Omental fat pad (tissue), 4 donors: ENCODE results near the gene COMTD1. TPM values are rescaled to one million over a fixed set of nuclear protein-coding genes. Genes with fewer than 3 reads are reported as not detected.

Experiments
- ATAC-seq: fragments of 150-250 bp; one replicate; pipeline ENCODE4 v1.9.1; 2016; ENCODE audit warnings: mild to moderate bottlenecking, moderate library complexity; ENCODE audit not compliant: low FRiP score
- DNase-seq: peaks from one replicate; pipeline ENCODE4 v3.0.0-alpha.2; 2019; ENCODE audit warnings: low spot score
- total RNA-seq, 4 donors: library from RNA; depleted of rRNA; stranded (reverse); fragments of >200 nt; gene quantifications; one replicate each; pipeline ENCODE4 v1.1.0, GENCODE V29; 2016
- TF ChIP-seq, protein P1 (sequence below), 3 donors: fragments of 450-650 bp; IDR thresholded peaks; one replicate each; pipeline ENCODE4 v1.5.1; 2016 to 2017; ENCODE audit warnings: antibody characterized with exemption in 3 of 3, mild to moderate bottlenecking in 3 of 3, moderate library complexity in 2 of 3

COMTD1 gene
- total RNA-seq, 4 donors from 2014 or later = 16.1 to 30.6 (median 24.3) TPM

DNA sequence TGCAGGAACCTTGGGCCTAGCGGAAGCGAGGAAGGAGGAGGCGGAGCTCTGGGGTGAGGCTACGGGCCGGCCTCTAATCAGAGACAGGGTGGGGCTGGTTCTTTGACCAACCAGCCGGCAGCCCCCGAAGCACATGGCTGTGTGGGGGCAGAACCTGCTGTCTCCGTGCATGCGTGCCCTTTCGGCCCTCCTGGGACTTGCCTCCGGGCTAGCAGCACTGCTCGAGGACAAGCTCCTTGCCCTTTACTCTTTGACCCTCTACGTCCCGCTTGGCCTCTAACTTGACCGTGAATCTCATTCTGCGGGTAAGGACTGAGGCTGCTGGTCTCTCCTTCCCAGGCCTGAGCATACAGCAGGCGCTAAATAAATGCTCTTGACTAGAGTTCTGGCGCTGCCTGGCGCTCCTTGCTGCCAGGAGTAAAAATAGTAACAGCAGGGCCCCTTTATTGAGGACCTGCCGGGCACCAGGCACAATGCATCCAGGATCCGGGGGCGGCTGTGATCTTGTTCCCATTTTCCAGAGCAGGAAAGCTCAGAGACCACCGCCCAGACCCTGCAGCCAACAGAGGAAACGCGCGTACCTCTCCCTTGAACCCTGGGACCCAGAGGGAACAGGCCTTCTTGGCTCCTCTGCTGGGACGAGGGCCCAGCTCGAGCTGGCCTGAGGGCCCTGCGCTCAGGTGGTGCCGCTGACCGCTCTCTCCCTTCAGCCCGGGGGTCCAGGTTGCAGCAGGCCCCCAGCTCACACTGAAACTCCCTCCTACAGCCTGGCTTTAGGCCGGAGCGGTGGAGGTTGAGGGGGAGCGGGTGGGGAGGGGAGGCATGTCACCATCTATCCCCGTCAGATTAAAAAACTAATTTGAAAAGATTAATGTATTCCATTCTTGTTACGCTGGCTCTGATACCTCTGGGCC, 2.7 kb upstream of the COMTD1 start:
- no peak for DNase-seq
- TF ChIP-seq, protein P1, sequence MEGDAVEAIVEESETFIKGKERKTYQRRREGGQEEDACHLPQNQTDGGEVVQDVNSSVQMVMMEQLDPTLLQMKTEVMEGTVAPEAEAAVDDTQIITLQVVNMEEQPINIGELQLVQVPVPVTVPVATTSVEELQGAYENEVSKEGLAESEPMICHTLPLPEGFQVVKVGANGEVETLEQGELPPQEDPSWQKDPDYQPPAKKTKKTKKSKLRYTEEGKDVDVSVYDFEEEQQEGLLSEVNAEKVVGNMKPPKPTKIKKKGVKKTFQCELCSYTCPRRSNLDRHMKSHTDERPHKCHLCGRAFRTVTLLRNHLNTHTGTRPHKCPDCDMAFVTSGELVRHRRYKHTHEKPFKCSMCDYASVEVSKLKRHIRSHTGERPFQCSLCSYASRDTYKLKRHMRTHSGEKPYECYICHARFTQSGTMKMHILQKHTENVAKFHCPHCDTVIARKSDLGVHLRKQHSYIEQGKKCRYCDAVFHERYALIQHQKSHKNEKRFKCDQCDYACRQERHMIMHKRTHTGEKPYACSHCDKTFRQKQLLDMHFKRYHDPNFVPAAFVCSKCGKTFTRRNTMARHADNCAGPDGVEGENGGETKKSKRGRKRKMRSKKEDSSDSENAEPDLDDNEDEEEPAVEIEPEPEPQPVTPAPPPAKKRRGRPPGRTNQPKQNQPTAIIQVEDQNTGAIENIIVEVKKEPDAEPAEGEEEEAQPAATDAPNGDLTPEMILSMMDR (IDR thresholded peaks at IDR 0.05) = no peak
- ATAC-seq = no peak

DNA sequence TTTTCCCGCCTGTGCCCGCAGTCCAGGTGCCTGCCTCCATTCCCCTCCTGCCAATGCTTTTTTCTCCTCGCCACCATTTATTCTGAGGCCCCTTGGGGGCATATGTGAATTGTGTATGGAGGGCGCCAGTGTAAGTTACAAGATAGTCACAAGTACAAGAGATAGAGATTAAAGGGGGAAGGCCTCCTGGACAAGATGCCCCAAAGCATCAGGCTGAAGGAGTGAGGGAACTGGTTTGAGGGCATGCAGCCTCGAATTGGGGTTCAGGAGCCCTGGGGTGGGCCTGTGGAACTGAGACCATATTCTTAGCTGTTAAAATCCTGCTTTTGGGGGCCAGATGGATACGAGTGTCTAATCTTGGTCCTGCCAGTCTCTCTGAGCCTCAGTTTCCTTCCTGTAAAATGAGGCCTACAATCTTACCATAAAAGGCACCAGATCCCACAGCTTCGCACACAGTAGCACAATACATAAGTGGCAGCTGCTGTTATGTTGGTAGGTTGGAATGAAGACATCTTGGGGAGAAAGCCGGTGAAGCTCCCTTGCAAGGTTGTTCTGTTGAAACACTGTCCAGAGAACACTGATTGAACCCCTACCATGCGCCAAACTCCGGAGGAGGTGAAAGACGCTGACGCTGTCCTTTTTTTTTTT, 545 bp upstream of the COMTD1 start:
- no peak for DNase-seq
- TF ChIP-seq, protein P1 (IDR thresholded peaks at IDR 0.05) = no peak

DNA sequence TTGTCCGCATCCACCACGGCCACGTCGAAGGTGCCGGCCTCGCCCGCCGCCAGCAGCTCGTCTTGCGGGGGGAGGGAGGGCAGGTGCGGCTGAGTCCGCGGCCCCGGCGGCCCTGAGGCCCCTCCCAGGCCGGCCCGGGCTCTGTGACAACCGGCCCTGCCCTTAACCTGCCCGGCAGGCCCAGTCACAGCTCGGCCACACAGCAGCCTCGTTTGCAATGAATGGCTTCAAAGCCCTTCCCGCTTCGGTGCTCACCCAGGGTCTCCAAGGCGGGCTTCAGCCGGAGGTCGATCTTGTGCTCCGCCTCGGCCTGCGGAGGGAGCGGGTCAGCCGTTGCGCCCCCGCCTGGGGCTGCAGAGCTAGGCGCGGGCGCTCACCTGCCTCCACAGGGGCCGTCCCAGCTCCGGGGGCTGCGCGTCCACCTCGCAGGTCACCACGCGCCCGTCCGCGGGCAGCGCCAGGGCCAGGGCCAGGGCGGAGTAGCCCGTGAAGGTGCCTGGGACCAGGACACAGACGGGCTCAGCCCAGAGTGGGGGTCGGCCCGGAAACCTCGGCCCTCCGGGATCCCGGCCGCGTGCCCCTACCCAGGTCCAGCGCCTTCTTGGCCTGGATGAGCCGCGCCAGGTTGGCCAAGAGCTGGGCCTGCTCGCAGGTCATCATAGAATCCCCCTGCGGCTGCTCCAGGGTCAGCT, 928 bp downstream of the COMTD1 start:
- TF ChIP-seq, protein P1 (IDR thresholded peaks at IDR 0.05) = no peak
- DNase-seq (no peak), ATAC-seq (peak; percentile 22)

More for the DNA sequence above, 545 bp upstream of the COMTD1 start:
- ATAC-seq = no peak

DNA sequence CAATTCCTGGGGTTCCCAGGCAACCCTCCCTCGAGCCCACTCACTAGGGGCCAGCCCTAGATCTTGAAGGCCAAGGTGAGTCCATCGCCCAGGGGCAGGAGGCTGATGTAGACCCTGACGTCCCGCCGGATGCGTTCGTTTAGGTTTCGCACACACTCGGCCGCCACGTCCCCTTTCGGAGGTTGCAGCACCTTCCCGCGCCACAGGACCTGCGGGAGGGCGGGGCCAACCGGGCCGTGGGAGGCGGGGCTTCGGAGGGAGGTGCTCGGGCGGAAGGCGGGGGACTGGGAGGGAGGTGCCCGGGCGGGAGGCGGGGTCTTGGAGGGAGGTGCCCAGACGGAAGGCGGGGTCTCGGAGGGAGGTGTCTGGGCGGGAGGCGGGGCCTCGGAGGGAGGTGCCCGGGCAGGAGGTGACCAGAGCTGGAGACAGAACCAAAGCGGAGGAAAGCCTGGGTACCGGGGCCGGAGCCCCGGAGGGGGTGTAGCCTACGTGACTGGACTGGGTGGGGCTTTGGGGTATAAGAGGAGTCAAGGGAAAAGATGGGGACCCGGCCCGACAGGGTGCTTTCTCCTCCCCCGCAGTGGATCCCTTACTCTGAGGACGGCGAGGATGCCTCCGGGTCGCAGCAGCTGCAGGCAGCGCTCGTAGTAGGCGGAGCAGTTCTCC, 1.6 kb downstream of the COMTD1 start:
- TF ChIP-seq, protein P1 (IDR thresholded peaks at IDR 0.05) = no peak
- ATAC-seq (peak; percentile 86), DNase-seq (peak; percentile 81)

DNA sequence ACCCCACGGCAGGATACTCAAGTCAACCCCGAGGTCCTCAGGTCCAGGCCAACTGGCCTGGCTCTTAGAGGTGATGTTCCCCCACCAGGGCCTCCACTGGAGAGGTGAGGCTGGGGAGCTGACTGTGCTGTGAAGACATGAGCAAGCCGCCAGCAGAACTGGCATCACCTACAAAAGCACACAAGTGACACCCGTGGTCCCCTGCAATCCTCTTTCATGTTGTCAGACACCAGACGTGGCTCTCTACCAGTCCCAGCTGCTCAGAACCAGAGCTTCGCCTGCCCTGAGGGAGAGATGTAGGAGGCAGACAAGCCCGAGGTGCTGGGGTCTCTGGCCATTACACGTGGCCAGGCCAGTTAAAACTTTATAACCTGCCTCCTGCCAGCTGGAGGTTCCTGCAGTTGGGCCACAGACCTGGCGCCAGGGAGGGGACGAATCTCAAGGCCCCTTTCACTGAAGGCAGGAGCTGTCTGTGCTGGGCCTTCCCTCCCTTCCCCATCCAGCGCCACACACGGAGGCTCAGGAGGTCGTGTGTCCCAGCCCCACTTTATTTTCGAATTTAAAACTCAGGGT, 2.2 kb downstream of the COMTD1 start:
- DNase-seq = no peak
- no peak for ATAC-seq
- TF ChIP-seq, protein P1 (IDR thresholded peaks at IDR 0.05) = no peak
